ENCODE results near the gene OSBP2. TPM values are rescaled to one million over a fixed set of nuclear protein-coding genes. Genes with fewer than 3 reads are reported as not detected.

Gene OSBP2
- total RNA-seq, 1 experiment from 2014 or later: 7.1 TPM

- Histone ChIP-seq H3K27ac (no peak overlapping the region), H3K9me2 (ENCODE audit: insufficient read depth) (no peaks in the 10 kb centered on the region), H2AFZ (no peak overlapping the region), H4K20me1 (ENCODE audit: insufficient read depth) (no peaks in the 10 kb centered on the region), H3K4me1 (replicated peaks; ENCODE audit: insufficient read depth) (no peaks in the 10 kb centered on the region), H3K9me3 (ENCODE audit: insufficient read depth, low read depth) (no peaks in the 10 kb centered on the region), H3K79me2 (ENCODE audit: low read depth) (no peaks in the 10 kb centered on the region), H3K36me3 (ENCODE audit: low read depth) (no peaks in the 10 kb centered on the region), H3K4me2 (no peak overlapping the region), H3F3A (ENCODE audit: insufficient read depth, low read depth) (no peaks in the 10 kb centered on the region), H3K27me3 (ENCODE audit: insufficient read depth, low read depth) (no peaks in the 10 kb centered on the region), H3K4me3 (no peak overlapping the region)
- no peak for DNase-seq
- TF ChIP-seq EZH2 (IDR thresholded peaks at IDR 0.05; ENCODE audit: low read depth) (no peak), CTCF (conservative IDR thresholded peaks at IDR 0.05) (no peak)
- ChIA-PET POLR2A (ENCODE audit: unreplicated experiment) (no interaction called here), CTCF (interaction anchor here (0.5 kb wide), 1 partner anchor 122 kb away, joined by 3 read pairs; no protein-coding TSS in a partner anchor)
- no TSS peak for BruUV-seq (replicated peaks)
- intact Hi-C loops (cut with micrococcal nuclease; ENCODE audit: unreplicated experiment): no loop called here
Observed at GRCh38 chr22:30892286-30892685, 197.6 kb downstream of the OSBP2 start.

- Histone ChIP-seq H3F3A (ENCODE audit: insufficient read depth, low read depth) (no peaks in the 10 kb centered on the region), H3K4me3 (no peak overlapping the region), H4K20me1 (ENCODE audit: insufficient read depth) (no peaks in the 10 kb centered on the region), H3K36me3 (ENCODE audit: low read depth) (no peaks in the 10 kb centered on the region), H3K27me3 (ENCODE audit: insufficient read depth, low read depth) (no peaks in the 10 kb centered on the region), H3K9me2 (ENCODE audit: insufficient read depth) (no peaks in the 10 kb centered on the region), H2AFZ (no peak overlapping the region), H3K4me2 (no peak overlapping the region), H3K27ac (no peak overlapping the region), H3K79me2 (ENCODE audit: low read depth) (no peaks in the 10 kb centered on the region), H3K4me1 (replicated peaks; ENCODE audit: insufficient read depth) (no peaks in the 10 kb centered on the region), H3K9me3 (ENCODE audit: insufficient read depth, low read depth) (no peaks in the 10 kb centered on the region)
- TF ChIP-seq CTCF (conservative IDR thresholded peaks at IDR 0.05) (no peak), EZH2 (IDR thresholded peaks at IDR 0.05; ENCODE audit: low read depth) (no peak)
- intact Hi-C loops (cut with micrococcal nuclease; ENCODE audit: unreplicated experiment): no loop called here
- ChIA-PET CTCF (no interaction called here), POLR2A (ENCODE audit: unreplicated experiment) (no interaction called here)
- no TSS peak for BruUV-seq (replicated peaks)
- no peak for DNase-seq
Observed at GRCh38 chr22:30892731-30893221, 198.1 kb downstream of the OSBP2 start.

- TF ChIP-seq CTCF (conservative IDR thresholded peaks at IDR 0.05) (no peak), EZH2 (IDR thresholded peaks at IDR 0.05; ENCODE audit: low read depth) (no peak)
- CTCF ChIA-PET: no interaction called here
Observed at GRCh38 chr22:30893434-30894370, 199.0 kb downstream of the OSBP2 start.

More at GRCh38 chr22:30893434-30894370, 199.0 kb downstream of the OSBP2 start:
- Histone ChIP-seq H3K79me2 (ENCODE audit: low read depth) (no peaks in the 10 kb centered on the region), H3K36me3 (ENCODE audit: low read depth) (no peaks in the 10 kb centered on the region), H3K4me2 (no peak overlapping the region), H2AFZ (no peak overlapping the region), H3K4me3 (no peak overlapping the region), H3K27ac (no peak overlapping the region), H3K27me3 (ENCODE audit: insufficient read depth, low read depth) (no peaks in the 10 kb centered on the region), H4K20me1 (ENCODE audit: insufficient read depth) (no peaks in the 10 kb centered on the region), H3K9me2 (ENCODE audit: insufficient read depth) (no peaks in the 10 kb centered on the region), H3K4me1 (replicated peaks; ENCODE audit: insufficient read depth) (no peaks in the 10 kb centered on the region), H3K9me3 (ENCODE audit: insufficient read depth, low read depth) (no peaks in the 10 kb centered on the region), H3F3A (ENCODE audit: insufficient read depth, low read depth) (no peaks in the 10 kb centered on the region)
- BruUV-seq (replicated peaks): no TSS peak
- DNase-seq: no peak
- intact Hi-C loops (cut with micrococcal nuclease; ENCODE audit: unreplicated experiment): no loop called here
- POLR2A ChIA-PET (ENCODE audit: unreplicated experiment): no interaction called here

All from PC-9 (cell line).